HepG2 (cell line): ENCODE data around the gene DAPL1. TPM values are rescaled to one million over a fixed set of nuclear protein-coding genes. Genes with fewer than 3 reads are reported as not detected.

Source experiments
- ATAC-seq: fragments of 200-7000 bp; cut with Tn5 transposase; 3 replicates; pipeline ENCODE4 v1.9.1; 2020; ENCODE audit warnings: mild to moderate bottlenecking, moderate library complexity
- BruUV-seq: library from RNA; stranded (reverse); fragments of 400-500 nt; replicated peaks from 2 replicates; lab custom pipeline; 2021; lab: Mats Ljungman, UMichigan
- CTCF ChIA-PET: fragments of 300-600 bp; formaldehyde crosslinking; extraction: SDS; loops from one replicate; lab custom pipeline; 2021; ENCODE audit warnings: low total read pairs, inconsistent platforms, low intra/inter-chr PET ratio; lab: Yijun Ruan, JAX
- POLR2A ChIA-PET: fragments of 350-600 bp; sonication (Branson Sonifier 250); formaldehyde crosslinking; loops from one replicate; lab custom pipeline; 2020; ENCODE audit warnings: antibody characterized with exemption, inconsistent platforms; lab: Yijun Ruan, JAX
- DNase-seq: peaks from one replicate; pipeline ENCODE4 v3.0.0-alpha.2; 2015; ENCODE audit warnings: low spot score
- FAIRE-seq: peaks from 3 replicates; lab custom pipeline; 2011; peaks lifted over from hg19 to GRCh38; lab: Jason Lieb, UNC
- H2AFZ ChIP-seq: one replicate; pipeline ENCODE4 v1.6.1; 2011; ENCODE audit warnings: low read length, inconsistent platforms
- H3K27ac ChIP-seq: fragments of 300-600 bp; 3 replicates; pipeline ENCODE4 v1.8.0; 2011; ENCODE audit warnings: mixed run types, mild to moderate bottlenecking, mixed read lengths, low read length, inconsistent platforms; ENCODE audit not compliant: insufficient read depth; ENCODE audit errors: extremely low read length
- H3K27me3 ChIP-seq, 2 experiments: fragments of 200-600 bp in 1 of 2; 2 replicates in 1 of 2; 3 replicates in 1 of 2; pipeline versions ENCODE4 v1.6.0 to v1.8.0; 2011; ENCODE audit warnings: low read length in 2 of 2, mild to moderate bottlenecking in 2 of 2, moderate library complexity in 2 of 2, inconsistent platforms in 1 of 2; ENCODE audit not compliant: insufficient read depth in 2 of 2, control insufficient read depth in 1 of 2
- H3K36me3 ChIP-seq, 2 experiments: fragments of 200-600 bp in 1 of 2; replicated peaks in 1 of 2; 2 replicates in 1 of 2; 3 replicates in 1 of 2; pipeline versions ENCODE4 v1.5.1 to v1.8.0; 2011; ENCODE audit warnings: low read length in 2 of 2, inconsistent platforms in 1 of 2; ENCODE audit not compliant: insufficient read depth in 2 of 2, control insufficient read depth in 1 of 2
- H3K4me1 ChIP-seq: 2 replicates; pipeline ENCODE4 v1.5.1; 2012; ENCODE audit warnings: low read length, inconsistent platforms; ENCODE audit not compliant: insufficient read depth
- H3K4me2 ChIP-seq: 2 replicates; pipeline ENCODE4 v1.6.0; 2011; ENCODE audit warnings: low read depth, low read length, inconsistent platforms
- H3K4me3 ChIP-seq, 3 experiments: fragments of 200-600 bp in 1 of 3; sonication (generic), shearing (Covaris generic) in 1 of 3; replicated peaks in 1 of 3; 2 replicates each; pipeline ENCODE4 v1.5.1; 2011 to 2016; ENCODE audit warnings: low read length in 3 of 3, inconsistent platforms in 2 of 3, low read depth in 2 of 3, mild to moderate bottlenecking in 2 of 3, control low read depth in 1 of 3, mixed read lengths in 1 of 3; ENCODE audit not compliant: insufficient read depth in 1 of 3
- H3K79me2 ChIP-seq: one replicate; pipeline ENCODE4 v1.6.1; 2011; ENCODE audit warnings: low read length, inconsistent platforms; ENCODE audit not compliant: insufficient read depth
- H3K9ac ChIP-seq: 2 replicates; pipeline ENCODE4 v1.6.0; 2011; ENCODE audit warnings: mild to moderate bottlenecking, low read depth, low read length, inconsistent platforms; ENCODE audit not compliant: insufficient read depth
- H3K9me3 ChIP-seq: 2 replicates; pipeline ENCODE4 v1.5.1; 2012; ENCODE audit warnings: mild to moderate bottlenecking, low read length
- H4K20me1 ChIP-seq: 2 replicates; pipeline ENCODE4 v1.6.0; 2011; ENCODE audit warnings: inconsistent platforms, mild to moderate bottlenecking, low read length, moderate library complexity; ENCODE audit not compliant: insufficient read depth
- ASH2L ChIP-seq: fragments of 300-600, 200-600 bp; sonication (generic); IDR thresholded peaks from 2 replicates; pipeline ENCODE4 v1.7.0; 2017; ENCODE audit warnings: low read depth, mild to moderate bottlenecking, moderate library complexity, mixed read lengths, low read length; ENCODE audit not compliant: insufficient read length
- GPN1 ChIP-seq: sonication (generic); formaldehyde crosslinking; IDR thresholded peaks from 2 replicates; pipeline ENCODE4 v1.5.1; 2020; ENCODE audit warnings: missing genetic modification reagents, borderline replicate concordance
- MEIS2 ChIP-seq: sonication (generic); formaldehyde crosslinking; IDR thresholded peaks from 2 replicates; pipeline ENCODE4 v1.9.0; 2021; ENCODE audit warnings: mild to moderate bottlenecking, missing genetic modification reagents
- NFKB2 ChIP-seq: sonication (generic); formaldehyde crosslinking; IDR thresholded peaks from 2 replicates; pipeline ENCODE4 v1.4.0; 2020; ENCODE audit warnings: missing genetic modification reagents, borderline replicate concordance
- PLRG1 ChIP-seq: fragments of 450-650 bp; conservative IDR thresholded peaks from 2 replicates; pipeline ENCODE4 v1.6.1; 2016
- REL ChIP-seq: sonication (generic); formaldehyde crosslinking; conservative IDR thresholded peaks from 2 replicates; pipeline ENCODE4 v1.8.0; 2022; ENCODE audit warnings: mild to moderate bottlenecking, missing genetic modification reagents, moderate library complexity
- TOPORS ChIP-seq: sonication (generic); formaldehyde crosslinking; IDR thresholded peaks from 2 replicates; pipeline ENCODE4 v1.8.0; 2023; ENCODE audit warnings: mild to moderate bottlenecking, missing genetic modification reagents
- ZFX ChIP-seq: sonication (generic); formaldehyde crosslinking; IDR thresholded peaks from 2 replicates; pipeline ENCODE4 v1.4.0; 2020; ENCODE audit warnings: mild to moderate bottlenecking, low read depth, missing genetic modification reagents, moderate library complexity
- ZNF207 ChIP-seq: fragments of 450-650 bp; IDR thresholded peaks from 2 replicates; pipeline ENCODE4 v1.6.1; 2016; ENCODE audit warnings: antibody characterized with exemption, borderline replicate concordance
- ZNF564 ChIP-seq: sonication (generic); formaldehyde crosslinking; IDR thresholded peaks from 2 replicates; pipeline ENCODE4 v1.8.1; 2023; ENCODE audit warnings: mild to moderate bottlenecking, missing genetic modification reagents
- ZNF773 ChIP-seq: sonication (generic); formaldehyde crosslinking; IDR thresholded peaks from 2 replicates; pipeline ENCODE4 v1.4.0; 2020; ENCODE audit warnings: missing genetic modification reagents, borderline replicate concordance
- WGBS: methylation state at CpG from one replicate; pipeline ENCODE4 v1.1.6; 2017; ENCODE audit warnings: low lambda C conversion rate; 5-methylcytosine and 5-hydroxymethylcytosine counted together
- in situ Hi-C: cut with HindIII; loops from 2 replicates; pipeline ENCODE4 v1.10.0; 2017; ENCODE audit warnings: low pct_unique_long_range_greater_than_20kb; ENCODE audit not compliant: extremely low pct_ligation_motif_present
- intact Hi-C: fragments of 100-400 bp; cut with micrococcal nuclease; formaldehyde crosslinking; loops from one replicate; pipeline ENCODE4 v1.10.0; 2022; ENCODE audit not compliant: unreplicated experiment
- polyA plus RNA-seq, 8 experiments: library from polyadenylated mRNA; depleted of rRNA in 3 of 8; stranded (reverse) in 7 of 8; unstranded in 1 of 8; fragments of >200 nt; fragmentation: Illumina TruSeq in 4 of 8; extraction: Trizol in 4 of 8; gene quantifications; 2 replicates each; pipeline versions ENCODE4 v1.2.1 to v1.2.3, GENCODE V29; 2011 to 2016; ENCODE audit warnings: low read depth in 4 of 8, missing spikeins in 1 of 8, mixed read lengths in 1 of 8; ENCODE audit not compliant: insufficient read depth in 1 of 8
- total RNA-seq, 5 experiments: library from RNA; depleted of rRNA; stranded (reverse); fragments of >200 nt; fragmentation: Illumina TruSeq; extraction: Trizol; gene quantifications; 2 replicates each; pipeline ENCODE4 v1.2.3, GENCODE V29; 2016; ENCODE audit warnings: low read depth in 1 of 5
- TF ChIP-seq, protein P1 (sequence below): sonication (generic); formaldehyde crosslinking; IDR thresholded peaks from 2 replicates; pipeline ENCODE4 v1.5.0; 2020; ENCODE audit warnings: mild to moderate bottlenecking, missing genetic modification reagents
- TF ChIP-seq, protein P2 (sequence below): sonication (generic); formaldehyde crosslinking; IDR thresholded peaks from 2 replicates; pipeline ENCODE4 v1.8.0; 2022; ENCODE audit warnings: low read depth, missing genetic modification reagents
- TF ChIP-seq, protein P3 (sequence below): sonication (generic); formaldehyde crosslinking; IDR thresholded peaks from 2 replicates; pipeline ENCODE4 v1.5.0; 2020; ENCODE audit warnings: missing genetic modification reagents

The DAPL1 gene
- total and polyA plus RNA-seq, 2 of the 13 experiments (the other 11 are each of a cell fraction or from before 2014, with no cell fraction given) = not detected

DNA sequence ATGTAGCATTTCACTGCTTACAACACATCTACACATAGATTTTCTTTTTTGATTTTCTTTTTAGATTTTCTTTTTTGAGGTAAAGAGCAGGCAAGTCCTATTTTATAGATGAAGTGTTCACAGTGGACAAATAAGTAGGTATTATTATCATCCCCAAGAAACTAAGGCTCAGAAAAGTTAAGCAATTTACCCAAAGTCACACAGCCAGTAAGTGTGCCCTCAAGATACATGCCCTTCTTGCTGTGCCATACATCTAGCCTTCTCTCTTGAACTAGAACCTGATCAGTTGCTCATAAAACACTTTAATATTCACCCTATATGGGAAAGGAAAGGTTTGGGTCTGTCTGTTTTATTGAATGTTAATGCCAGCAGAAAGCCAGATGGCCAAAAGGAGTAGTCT is 50.3 kb downstream of the DAPL1 start:
- no peaks in the 10 kb centered on the region for H3K27me3 ChIP-seq
- FAIRE-seq = no peak
- no peak for DNase-seq
- H3K36me3 ChIP-seq = no peaks in the 10 kb centered on the region
- in situ Hi-C loops = no loop called here
- ATAC-seq = no peak
- peaks cover 19% of the 10 kb centered on the region for H3K4me1 ChIP-seq
- H3K27ac ChIP-seq = no peak overlapping the region
- POLR2A ChIA-PET = no interaction called here
- H4K20me1 ChIP-seq = no peaks in the 10 kb centered on the region
- no peak overlapping the region for H3K4me3 ChIP-seq
- H3K9me3 ChIP-seq = no peaks in the 10 kb centered on the region
- BruUV-seq = no TSS peak
- no peak overlapping the region for H2AFZ ChIP-seq
- no peak overlapping the region for H3K9ac ChIP-seq
- no peak overlapping the region for H3K4me2 ChIP-seq
- CTCF ChIA-PET = no interaction called here
- TF ChIP-seq NFKB2 (CRISPR knock-in tag) (no peak), ZFX (no peak), REL (CRISPR knock-in tag) (no peak), ZNF564 (no peak)
- no peaks in the 10 kb centered on the region for H3K79me2 ChIP-seq
- intact Hi-C loops = no loop called here

DNA sequence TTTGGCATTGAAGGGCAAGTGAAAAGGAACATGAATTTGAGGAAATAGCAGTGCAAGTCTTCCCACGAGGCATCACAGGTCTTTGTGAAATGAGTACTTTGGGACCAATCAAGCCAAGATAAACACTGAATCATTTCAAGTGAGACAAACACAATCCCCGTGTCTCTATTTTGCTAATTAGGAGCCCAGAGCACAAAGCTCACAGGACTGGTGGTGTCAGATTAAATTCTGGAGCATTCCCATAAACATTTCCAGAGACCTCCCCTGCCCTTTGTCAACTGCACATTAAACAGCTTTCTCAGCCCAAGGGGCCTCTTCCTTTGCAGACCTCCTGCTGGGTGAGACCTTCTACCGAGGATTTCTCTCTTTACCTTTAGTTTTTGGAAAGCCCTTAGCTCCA is 50.7 kb downstream of the DAPL1 start:
- Histone ChIP-seq H3K79me2 (no peaks in the 10 kb centered on the region), H3K36me3 (no peaks in the 10 kb centered on the region), H3K27me3 (no peaks in the 10 kb centered on the region), H2AFZ (no peak overlapping the region), H4K20me1 (no peaks in the 10 kb centered on the region), H3K4me1 (peaks cover 19% of the 10 kb centered on the region), H3K9ac (no peak overlapping the region), H3K27ac (no peak overlapping the region), H3K9me3 (no peaks in the 10 kb centered on the region), H3K4me3 (no peak overlapping the region), H3K4me2 (no peak overlapping the region)
- POLR2A ChIA-PET = no interaction called here
- FAIRE-seq (no peak), ATAC-seq (no peak), DNase-seq (no peak)
- CTCF ChIA-PET = no interaction called here
- in situ Hi-C loops = no loop called here
- no TSS peak for BruUV-seq
- WGBS = 9% methylated on average over 3 of the region's 3 CpGs
- intact Hi-C loops = no loop called here
- TF ChIP-seq MEIS2 (CRISPR knock-in tag) (no peak), GPN1 (no peak), ZNF773 (CRISPR knock-in tag) (no peak), ASH2L (no peak), ZNF207 (no peak), PLRG1 (no peak), TOPORS (CRISPR knock-in tag) (no peak)
- TF ChIP-seq, protein P1, sequence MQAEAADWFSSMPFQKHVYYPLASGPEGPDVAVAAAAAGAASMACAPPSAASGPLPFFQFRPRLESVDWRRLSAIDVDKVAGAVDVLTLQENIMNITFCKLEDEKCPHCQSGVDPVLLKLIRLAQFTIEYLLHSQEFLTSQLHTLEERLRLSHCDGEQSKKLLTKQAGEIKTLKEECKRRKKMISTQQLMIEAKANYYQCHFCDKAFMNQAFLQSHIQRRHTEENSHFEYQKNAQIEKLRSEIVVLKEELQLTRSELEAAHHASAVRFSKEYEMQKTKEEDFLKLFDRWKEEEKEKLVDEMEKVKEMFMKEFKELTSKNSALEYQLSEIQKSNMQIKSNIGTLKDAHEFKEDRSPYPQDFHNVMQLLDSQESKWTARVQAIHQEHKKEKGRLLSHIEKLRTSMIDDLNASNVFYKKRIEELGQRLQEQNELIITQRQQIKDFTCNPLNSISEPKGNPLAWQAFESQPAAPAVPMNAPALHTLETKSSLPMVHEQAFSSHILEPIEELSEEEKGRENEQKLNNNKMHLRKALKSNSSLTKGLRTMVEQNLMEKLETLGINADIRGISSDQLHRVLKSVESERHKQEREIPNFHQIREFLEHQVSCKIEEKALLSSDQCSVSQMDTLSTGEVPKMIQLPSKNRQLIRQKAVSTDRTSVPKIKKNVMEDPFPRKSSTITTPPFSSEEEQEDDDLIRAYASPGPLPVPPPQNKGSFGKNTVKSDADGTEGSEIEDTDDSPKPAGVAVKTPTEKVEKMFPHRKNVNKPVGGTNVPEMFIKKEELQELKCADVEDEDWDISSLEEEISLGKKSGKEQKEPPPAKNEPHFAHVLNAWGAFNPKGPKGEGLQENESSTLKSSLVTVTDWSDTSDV (CRISPR knock-in tag) = no peak
- TF ChIP-seq, protein P2, sequence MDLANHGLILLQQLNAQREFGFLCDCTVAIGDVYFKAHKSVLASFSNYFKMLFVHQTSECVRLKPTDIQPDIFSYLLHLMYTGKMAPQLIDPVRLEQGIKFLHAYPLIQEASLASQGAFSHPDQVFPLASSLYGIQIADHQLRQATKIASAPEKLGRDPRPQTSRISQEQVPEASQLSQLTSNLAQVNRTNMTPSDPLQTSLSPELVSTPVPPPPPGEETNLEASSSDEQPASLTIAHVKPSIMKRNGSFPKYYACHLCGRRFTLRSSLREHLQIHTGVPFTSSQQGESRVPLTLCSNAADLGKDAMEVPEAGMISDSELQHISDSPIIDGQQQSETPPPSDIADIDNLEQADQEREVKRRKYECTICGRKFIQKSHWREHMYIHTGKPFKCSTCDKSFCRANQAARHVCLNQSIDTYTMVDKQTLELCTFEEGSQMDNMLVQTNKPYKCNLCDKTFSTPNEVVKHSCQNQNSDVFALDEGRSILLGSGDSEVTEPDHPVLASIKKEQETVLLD (CRISPR knock-in tag) = no peak
- TF ChIP-seq, protein P3, sequence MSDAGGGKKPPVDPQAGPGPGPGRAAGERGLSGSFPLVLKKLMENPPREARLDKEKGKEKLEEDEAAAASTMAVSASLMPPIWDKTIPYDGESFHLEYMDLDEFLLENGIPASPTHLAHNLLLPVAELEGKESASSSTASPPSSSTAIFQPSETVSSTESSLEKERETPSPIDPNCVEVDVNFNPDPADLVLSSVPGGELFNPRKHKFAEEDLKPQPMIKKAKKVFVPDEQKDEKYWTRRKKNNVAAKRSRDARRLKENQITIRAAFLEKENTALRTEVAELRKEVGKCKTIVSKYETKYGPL (CRISPR knock-in tag) = no peak
